ENCODE measurements around the gene TUBE1.

GRCh38 chr6:112117554-112117953 lies 30.3 kb upstream of the TUBE1 start:
- no peak for TF ChIP-seq POLR2A (IDR thresholded peaks at IDR 0.05)
- TF ChIP-seq, protein P1, sequence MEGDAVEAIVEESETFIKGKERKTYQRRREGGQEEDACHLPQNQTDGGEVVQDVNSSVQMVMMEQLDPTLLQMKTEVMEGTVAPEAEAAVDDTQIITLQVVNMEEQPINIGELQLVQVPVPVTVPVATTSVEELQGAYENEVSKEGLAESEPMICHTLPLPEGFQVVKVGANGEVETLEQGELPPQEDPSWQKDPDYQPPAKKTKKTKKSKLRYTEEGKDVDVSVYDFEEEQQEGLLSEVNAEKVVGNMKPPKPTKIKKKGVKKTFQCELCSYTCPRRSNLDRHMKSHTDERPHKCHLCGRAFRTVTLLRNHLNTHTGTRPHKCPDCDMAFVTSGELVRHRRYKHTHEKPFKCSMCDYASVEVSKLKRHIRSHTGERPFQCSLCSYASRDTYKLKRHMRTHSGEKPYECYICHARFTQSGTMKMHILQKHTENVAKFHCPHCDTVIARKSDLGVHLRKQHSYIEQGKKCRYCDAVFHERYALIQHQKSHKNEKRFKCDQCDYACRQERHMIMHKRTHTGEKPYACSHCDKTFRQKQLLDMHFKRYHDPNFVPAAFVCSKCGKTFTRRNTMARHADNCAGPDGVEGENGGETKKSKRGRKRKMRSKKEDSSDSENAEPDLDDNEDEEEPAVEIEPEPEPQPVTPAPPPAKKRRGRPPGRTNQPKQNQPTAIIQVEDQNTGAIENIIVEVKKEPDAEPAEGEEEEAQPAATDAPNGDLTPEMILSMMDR (IDR thresholded peaks at IDR 0.05 in 8 of 11, conservative IDR thresholded peaks at IDR 0.05 in 3 of 11), result no peak
